GM12878 (cell line): Measurements from ENCODE around the gene COX6B2. TPM values are rescaled to one million over a fixed set of nuclear protein-coding genes. Genes with fewer than 3 reads are reported as not detected.

Experiments used
- ATAC-seq: fragments of 200-7000 bp; cut with Tn5 transposase; 3 replicates; pipeline ENCODE4 v1.9.1; 2020; ENCODE audit warnings: mild to moderate bottlenecking, moderate library complexity
- BruUV-seq: library from RNA; stranded (reverse); fragments of 400-500 nt; replicated peaks from 2 replicates; lab custom pipeline; 2021; lab: Mats Ljungman, UMichigan
- CTCF ChIA-PET: fragments of 300-600 bp; sonication (Branson Sonifier 250); formaldehyde crosslinking; extraction: SDS; loops from one replicate; lab custom pipeline; 2021; ENCODE audit warnings: inconsistent platforms; lab: Yijun Ruan, JAX
- POLR2A ChIA-PET: fragments of 350-600 bp; formaldehyde crosslinking; extraction: SDS; loops from one replicate; lab custom pipeline; 2021; ENCODE audit warnings: inconsistent platforms; lab: Charles Lee
- RAD21 ChIA-PET: fragments of 300-600 bp; sonication (Branson Sonifier 250); formaldehyde crosslinking; loops from one replicate; lab custom pipeline; 2023; ENCODE audit warnings: antibody characterized with exemption; ENCODE audit not compliant: unreplicated experiment; lab: Charles Lee
- SMC1A ChIA-PET: fragments of 300-600 bp; sonication (Branson Sonifier 250); formaldehyde crosslinking; loops from one replicate; lab custom pipeline; 2023; ENCODE audit not compliant: unreplicated experiment, uncharacterized antibody; lab: Charles Lee
- DNase-seq: peaks from one replicate; pipeline ENCODE4 v3.0.0-alpha.2; 2011; ENCODE audit warnings: low read depth, low spot score
- FAIRE-seq: peaks from 3 replicates; lab custom pipeline; 2011; peaks lifted over from hg19 to GRCh38; lab: Jason Lieb, UNC
- H2AFZ ChIP-seq: 2 replicates; pipeline ENCODE4 v1.6.0; 2011; ENCODE audit warnings: low read depth, low read length, control low read depth; ENCODE audit not compliant: control insufficient read depth
- H3K27ac ChIP-seq: 2 replicates; pipeline ENCODE4 v1.5.1; 2011; ENCODE audit warnings: control low read depth; ENCODE audit not compliant: control insufficient read depth, insufficient read depth
- H3K27me3 ChIP-seq, 2 experiments: replicated peaks in 1 of 2; 2 replicates each; pipeline versions ENCODE4 v1.6.0 to v1.6.1; 2011; ENCODE audit warnings: low read length in 1 of 2; ENCODE audit not compliant: control insufficient read depth in 2 of 2, insufficient read depth in 2 of 2
- H3K36me3 ChIP-seq, 2 experiments: 2 replicates each; pipeline ENCODE4 v1.5.1; 2011; ENCODE audit warnings: low read length in 1 of 2; ENCODE audit not compliant: control insufficient read depth in 2 of 2, insufficient read depth in 2 of 2
- H3K4me1 ChIP-seq: 2 replicates; pipeline ENCODE4 v1.6.1; 2011; ENCODE audit warnings: mild to moderate bottlenecking, low read length, moderate library complexity, mixed read lengths; ENCODE audit not compliant: control insufficient read depth, insufficient read depth
- H3K4me2 ChIP-seq: 2 replicates; pipeline ENCODE4 v1.6.0; 2011; ENCODE audit warnings: control low read depth; ENCODE audit not compliant: control insufficient read depth, insufficient read depth
- H3K4me3 ChIP-seq: fragments of 200-600 bp; sonication (generic); 2 replicates; pipeline ENCODE4 v1.5.1; 2016
- H3K79me2 ChIP-seq: 2 replicates; pipeline ENCODE4 v1.6.0; 2011; ENCODE audit warnings: low read length; ENCODE audit not compliant: control insufficient read depth, insufficient read depth
- H3K9ac ChIP-seq: 2 replicates; pipeline ENCODE4 v1.8.0; 2011; ENCODE audit warnings: low read length, control low read depth, mixed read lengths; ENCODE audit not compliant: control insufficient read depth, insufficient read depth
- H3K9me3 ChIP-seq: replicated peaks from 3 replicates; pipeline ENCODE4 v1.5.1; 2011; ENCODE audit warnings: mild to moderate bottlenecking, low read length; ENCODE audit not compliant: control insufficient read depth, insufficient read depth
- H4K20me1 ChIP-seq: 2 replicates; pipeline ENCODE4 v1.6.0; 2011; ENCODE audit not compliant: control insufficient read depth, insufficient read depth
- ATF7 ChIP-seq: fragments of 450-650 bp; IDR thresholded peaks from 2 replicates; pipeline ENCODE4 v1.6.1; 2016; ENCODE audit warnings: low read depth, mild to moderate bottlenecking
- CBX5 ChIP-seq: sonication (generic); IDR thresholded peaks from 2 replicates; pipeline ENCODE4 v1.6.1; 2016; ENCODE audit warnings: low read depth, moderate library complexity, mild to moderate bottlenecking, inconsistent platforms
- IRF4 ChIP-seq: IDR thresholded peaks from 2 replicates; pipeline ENCODE4 v1.6.1; 2011; ENCODE audit warnings: low read depth, low read length
- JUNB ChIP-seq: IDR thresholded peaks from 2 replicates; pipeline ENCODE4 v1.6.1; 2016; ENCODE audit warnings: antibody characterized with exemption, mild to moderate bottlenecking
- NFIC ChIP-seq: IDR thresholded peaks from 2 replicates; pipeline ENCODE4 v1.6.1; 2012; ENCODE audit warnings: low read depth, mild to moderate bottlenecking, inconsistent platforms, low read length, moderate library complexity
- PML ChIP-seq: IDR thresholded peaks from 2 replicates; pipeline ENCODE4 v1.6.1; 2012; ENCODE audit warnings: low read length, inconsistent platforms
- RUNX3 ChIP-seq: IDR thresholded peaks from 2 replicates; pipeline ENCODE4 v1.6.1; 2012; ENCODE audit warnings: low read length, inconsistent platforms
- WGBS: methylation state at CpG from one replicate; pipeline ENCODE4 v1.1.6; 2016; ENCODE audit warnings: low lambda C conversion rate; ENCODE audit not compliant: insufficient replicate concordance, insufficient coverage; ENCODE audit errors: missing lambda C conversion rate; 5-methylcytosine and 5-hydroxymethylcytosine counted together
- in situ Hi-C: fragments of 300-500 bp; cut with MboI; formaldehyde crosslinking; loops from 9 replicates; pipeline ENCODE4 v1.14.3; 2018; ENCODE audit warnings: mixed read lengths
- intact Hi-C: fragments of 100-400 bp; cut with micrococcal nuclease; formaldehyde crosslinking; loops from one replicate; pipeline ENCODE4 v1.14.2; 2022; ENCODE audit not compliant: unreplicated experiment
- polyA plus RNA-seq, 11 experiments: library from polyadenylated mRNA; depleted of rRNA in 4 of 11; unstranded in 6 of 11; stranded (reverse) in 5 of 11; fragments of >200 nt; fragmentation: Nextera tagmentation in 4 of 11; fragmentation: Illumina TruSeq in 1 of 11; extraction: Ambion mirVana in 4 of 11; extraction: Trizol in 1 of 11; gene quantifications; 1 replicate in 1 of 11; 2 replicates in 10 of 11; pipeline versions ENCODE4 v1.2.1 to v1.2.3, GENCODE V29; 2011 to 2016; ENCODE audit warnings: inconsistent platforms in 2 of 11, missing spikeins in 2 of 11, low read depth in 1 of 11
- total RNA-seq, 4 experiments: library from RNA; depleted of rRNA in 3 of 4; stranded (reverse); fragments of >200 nt in 3 of 4; fragmentation: Illumina TruSeq in 1 of 4; extraction: Trizol in 1 of 4; gene quantifications; 2 replicates each; pipeline versions ENCODE4 v1.2.1 to v1.2.3, GENCODE V29; 2013 to 2021

COX6B2 gene
- total and polyA plus RNA-seq, 10 of the 15 experiments (the other 5 are each of a cell fraction or from before 2014, with no cell fraction given), result 0.05 to 0.08 (median 0.07) TPM; not detected in 6

DNA sequence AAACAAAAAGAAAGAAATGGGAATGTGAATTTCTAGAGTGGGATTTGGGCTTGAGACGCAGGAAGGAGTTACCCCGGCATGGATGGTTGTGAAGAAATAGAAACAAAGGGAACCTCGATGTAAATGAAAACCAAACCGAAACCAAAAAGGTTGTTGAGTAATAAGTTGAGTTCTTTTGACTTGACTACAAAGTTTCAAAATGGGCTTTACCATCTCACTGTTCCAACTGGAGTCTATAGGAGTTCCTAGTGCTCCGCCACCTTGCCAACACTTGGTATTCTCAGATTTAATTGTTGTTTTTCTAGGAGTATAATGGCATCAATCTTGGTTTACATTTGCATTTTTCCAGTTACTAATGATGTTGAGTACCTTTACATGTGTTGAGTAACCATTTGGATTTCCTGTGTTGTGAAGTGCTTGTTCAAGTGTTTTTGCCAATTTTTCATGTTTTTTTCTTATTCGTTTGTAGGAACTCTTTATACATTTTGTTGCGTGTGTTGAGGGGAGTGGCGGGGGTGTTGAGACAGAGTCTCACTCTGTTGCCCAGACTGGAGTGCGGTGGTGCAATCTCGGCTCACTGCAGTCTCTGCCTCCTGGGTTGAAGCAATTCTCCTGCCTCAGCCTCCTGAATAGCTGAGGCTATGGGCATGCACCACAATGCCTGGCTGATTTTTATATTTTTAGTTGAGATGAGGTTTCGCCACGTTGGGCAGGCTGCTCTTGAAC lies 43.8 kb upstream of the COX6B2 start:
- ChIA-PET CTCF (interaction anchor here (0.9 to 1.6 kb wide), 2 partner anchors 14 kb away, joined by 3 to 4 read pairs; partner anchors contain the start of gene TMEM238), SMC1A (no interaction called here), RAD21 (no interaction called here), POLR2A (interaction anchor here (0.6 kb wide), 1 partner anchor 241 kb away, joined by 4 read pairs; no protein-coding TSS in a partner anchor)
- Histone ChIP-seq H3K79me2 (peaks cover 7% of the 10 kb centered on the region), H3K36me3 (peaks cover 11 to 19% of the 10 kb centered on the region in 2 experiments; a peak in 3 of 4 replicates), H3K4me3 (peak overlapping the region; percentile 17; the same call in 1 of the 2 replicates), H3K4me2 (peak overlapping the region; percentile 60), H3K9me3 (no peaks in the 10 kb centered on the region), H3K27ac (no peak overlapping the region), H3K4me1 (peaks cover 8% of the 10 kb centered on the region), H3K27me3 (no peaks in the 10 kb centered on the region), H2AFZ (no peak overlapping the region), H3K9ac (no peak overlapping the region), H4K20me1 (peaks cover 3% of the 10 kb centered on the region; the same call in 1 of the 2 replicates)
- intact Hi-C loops, result no loop called here
- ATAC-seq, result peak; percentile 74
- peak; percentile 65 for FAIRE-seq
- BruUV-seq, result no TSS peak
- WGBS, result 28% methylated on average over 12 of the region's 12 CpGs
- no peak for DNase-seq
- TF ChIP-seq ATF7 (0 out of 2 replicates have a peak, but pooled peaks have one; percentile 23), IRF4 (peak; percentile 60; the same call in 1 of the 2 replicates), JUNB (peak; percentile 53; the same call in 1 of the 2 replicates), RUNX3 (peak; percentile 11; the same call in 1 of the 2 replicates), PML (no peak), NFIC (no peak), CBX5 (0 out of 2 replicates have a peak, but pooled peaks have one; percentile 38)
- in situ Hi-C loops, result no loop called here
